Brain pericyte (primary cell): ENCODE results near the gene CCBE1.
"Not testable (repeated sequence)": the region's sequence is repeated elsewhere in the genome, so short reads cannot be mapped to it uniquely, and the experiment has no call there.

ENCODE experiments used
- DNase-seq: peaks from one replicate; pipeline ENCODE4 v3.0.0-alpha.2; 2012; ENCODE audit warnings: low read depth, low spot score

Gene CCBE1

GRCh38 chr18:59540346-59540745 lies 156.9 kb downstream of the CCBE1 start:
- no peak for DNase-seq

- no peak for DNase-seq
Observed at GRCh38 chr18:59539108-59539507, 158.1 kb downstream of the CCBE1 start.

GRCh38 chr18:59537579-59537978 lies 159.6 kb downstream of the CCBE1 start:
- no peak for DNase-seq

- DNase-seq = no peak
Observed at GRCh38 chr18:59536166-59536565, 161.1 kb downstream of the CCBE1 start.

GRCh38 chr18:59535055-59535454 lies 162.2 kb downstream of the CCBE1 start:
- no peak for DNase-seq

GRCh38 chr18:59528866-59529265 lies 168.4 kb downstream of the CCBE1 start:
- no peak for DNase-seq

GRCh38 chr18:59520562-59521355 lies 176.5 kb downstream of the CCBE1 start:
- DNase-seq = no peak

- no peak for DNase-seq
Observed at GRCh38 chr18:59518705-59519104, 178.5 kb downstream of the CCBE1 start.

GRCh38 chr18:59517446-59518165 lies 179.6 kb downstream of the CCBE1 start:
- DNase-seq = no peak

- DNase-seq = no peak
Observed at GRCh38 chr18:59516356-59517155, 180.7 kb downstream of the CCBE1 start.

- not testable (repeated sequence) for DNase-seq
Observed at GRCh38 chr18:59515956-59516355, 181.3 kb downstream of the CCBE1 start.

GRCh38 chr18:59515147-59515546 lies 182.1 kb downstream of the CCBE1 start:
- DNase-seq = no peak

- no peak for DNase-seq
Observed at GRCh38 chr18:59514203-59514602, 183.0 kb downstream of the CCBE1 start.

- no peak for DNase-seq
Observed at GRCh38 chr18:59512025-59512755, 185.0 kb downstream of the CCBE1 start.

GRCh38 chr18:59509481-59510442 lies 187.5 kb downstream of the CCBE1 start:
- DNase-seq = no peak

GRCh38 chr18:59505356-59505755 lies 191.9 kb downstream of the CCBE1 start:
- DNase-seq = no peak

GRCh38 chr18:59502274-59503175 lies 194.7 kb downstream of the CCBE1 start:
- DNase-seq = peak; percentile 60

GRCh38 chr18:59501920-59502273 lies 195.3 kb downstream of the CCBE1 start:
- DNase-seq = no peak

- DNase-seq = no peak
Observed at GRCh38 chr18:59500765-59501164, 196.5 kb downstream of the CCBE1 start.
